GM12874 (cell line): ENCODE results near the gene TJP1.
A peak's percentile ranks its signal among the peaks of the same experiment; 100 is the strongest.

Experiments used
- CTCF ChIP-seq: IDR thresholded peaks from 2 replicates; pipeline ENCODE4 v1.5.1; 2011; ENCODE audit warnings: low read depth, mild to moderate bottlenecking, control low read depth, low read length, moderate library complexity; ENCODE audit not compliant: insufficient read depth

The TJP1 gene

DNA sequence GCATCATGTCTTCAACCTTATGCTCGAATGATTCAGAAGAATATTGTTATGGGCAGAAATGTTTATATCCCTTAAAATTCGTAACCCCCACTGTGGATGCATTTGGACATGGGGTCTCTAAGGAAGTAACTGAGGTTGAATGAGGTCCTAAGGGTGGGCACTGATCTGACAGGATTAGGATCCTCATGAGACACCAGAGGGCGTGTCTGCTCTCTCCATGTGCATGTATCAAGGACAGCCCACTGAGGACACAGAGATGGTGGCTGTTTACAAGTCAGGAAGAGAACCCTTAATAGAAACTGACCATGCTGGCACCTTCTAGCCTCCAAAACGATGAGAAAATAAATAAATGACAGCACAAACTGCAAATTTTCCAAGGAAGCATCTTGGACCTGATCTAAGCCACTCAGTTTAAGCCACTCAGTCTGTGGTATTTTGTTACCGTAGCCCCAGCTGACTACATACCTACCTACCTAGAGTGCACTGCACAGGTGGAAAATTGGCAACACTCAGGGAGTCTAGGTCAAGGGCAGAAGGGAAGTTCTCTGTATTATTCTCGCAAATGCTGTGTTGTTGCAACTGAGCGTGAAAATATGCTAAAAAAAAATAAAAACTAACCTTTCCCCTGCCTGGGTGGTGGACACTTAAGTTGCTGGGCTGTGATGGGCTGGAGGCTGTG, 126.6 kb downstream of the TJP1 start:
- TF ChIP-seq CTCF = 0 out of 2 replicates have a peak, but pooled peaks have one; percentile 11

GRCh38 chr15:29693225-29693624, 129.0 kb downstream of the TJP1 start:
- TF ChIP-seq CTCF = no peak

- 0 out of 2 replicates have a peak, but pooled peaks have one; percentile 3 for TF ChIP-seq CTCF
These were observed 129.7 kb downstream of the TJP1 start for GRCh38 chr15:29692527-29692926.

DNA sequence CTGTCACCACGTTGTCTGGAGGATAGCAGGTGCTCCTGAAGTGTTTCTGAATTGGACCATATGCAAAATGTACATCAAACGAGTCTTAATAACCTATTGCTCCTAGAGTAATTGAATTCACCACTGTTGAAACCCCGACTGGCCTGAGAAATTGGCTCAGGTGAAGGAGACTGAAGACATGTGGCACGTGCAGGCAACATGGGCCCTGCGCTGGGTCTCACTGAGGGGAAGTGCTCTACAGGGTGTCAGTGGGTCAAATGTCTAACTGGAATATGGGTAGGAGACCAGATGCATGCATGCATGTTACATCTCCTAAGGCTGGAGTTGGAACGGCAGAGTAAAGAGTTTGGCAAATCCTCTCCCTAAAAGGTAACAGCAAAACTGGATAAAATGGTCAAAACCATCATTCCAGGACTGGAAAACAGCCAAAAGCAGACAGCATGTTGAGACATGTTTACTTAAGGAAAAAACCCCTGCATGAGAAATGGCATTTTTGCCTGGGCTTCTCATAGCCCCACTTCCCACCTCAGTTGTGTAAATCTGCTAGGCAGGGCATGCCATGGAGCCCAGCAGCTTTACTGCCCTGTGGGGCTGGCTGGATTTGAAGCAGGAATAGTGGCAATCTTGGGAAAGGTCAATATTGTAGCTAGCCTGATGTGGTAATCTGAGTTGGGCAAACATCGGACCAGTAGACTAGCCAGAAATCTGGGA, 131.3 kb downstream of the TJP1 start:
- no peak for TF ChIP-seq CTCF

- no peak for TF ChIP-seq CTCF
These were observed 132.8 kb downstream of the TJP1 start for GRCh38 chr15:29689287-29689986.

- TF ChIP-seq CTCF = no peak
These were observed 133.6 kb downstream of the TJP1 start for GRCh38 chr15:29688506-29689286.
